NCI-H2107 (cell line): ENCODE measurements around the gene HIRA.

Experiments used
- DNase-seq: peaks from one replicate; lab custom pipeline; 2025; lab: John Stamatoyannopoulos, UW

HIRA gene

GRCh38 chr22:19357270-19358105 is 74.0 kb downstream of the HIRA start:
- DNase-seq, result no peak

DNA sequence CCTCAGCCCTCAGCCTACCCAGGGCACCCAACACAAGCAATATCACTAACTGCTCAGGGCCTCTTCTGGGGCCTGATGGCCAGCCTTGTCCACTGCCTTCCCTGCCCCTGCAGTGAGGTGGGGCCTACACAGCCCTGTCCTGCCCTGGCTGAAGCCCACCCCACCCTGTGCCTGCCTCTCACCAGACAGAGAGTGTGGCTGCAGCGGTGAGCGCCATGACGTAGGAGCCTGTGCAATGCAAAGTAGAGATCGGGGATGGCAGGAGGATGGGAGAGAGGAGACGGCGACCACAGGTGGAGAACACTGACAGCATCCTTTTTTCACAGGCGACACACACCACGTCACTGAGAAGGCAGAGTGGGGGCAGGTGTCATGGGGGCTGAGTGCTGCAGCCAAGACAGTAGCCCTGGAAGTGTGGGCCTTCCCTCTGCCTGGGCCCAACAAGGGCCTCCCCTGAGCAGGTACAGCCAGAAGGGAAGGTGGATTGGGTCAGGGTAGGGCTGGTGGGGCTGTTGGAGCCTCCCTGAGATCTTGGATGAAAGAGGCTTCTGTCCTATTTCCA is 74.7 kb downstream of the HIRA start:
- no peak for DNase-seq

- DNase-seq, result no peak
Observed at GRCh38 chr22:19355413-19356157, 75.9 kb downstream of the HIRA start.

GRCh38 chr22:19354201-19354600 is 77.3 kb downstream of the HIRA start:
- DNase-seq, result no peak

- DNase-seq, result no peak
Observed at GRCh38 chr22:19353363-19354131, 78.0 kb downstream of the HIRA start.

DNA sequence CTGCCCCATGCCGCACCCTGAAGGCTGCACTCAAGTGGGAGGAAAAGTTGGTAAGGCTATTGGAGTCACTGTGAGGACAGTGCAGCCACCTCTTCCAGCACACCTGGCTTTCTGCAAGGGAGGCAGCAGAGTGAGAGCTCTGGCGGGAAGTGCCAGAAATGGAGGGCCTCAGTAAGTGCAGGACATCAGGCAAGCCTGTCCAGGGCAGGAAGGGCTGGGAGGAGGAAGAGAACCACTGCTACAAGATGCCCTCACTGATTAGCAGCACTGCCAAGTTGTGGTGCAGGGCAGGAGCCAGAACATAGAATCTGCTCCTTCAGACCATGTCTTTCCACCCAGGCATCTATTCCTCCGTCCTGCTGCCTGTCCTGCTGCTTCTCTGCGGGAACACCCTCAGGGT is 78.8 kb downstream of the HIRA start:
- no peak for DNase-seq

GRCh38 chr22:19352217-19352616 is 79.3 kb downstream of the HIRA start:
- no peak for DNase-seq

DNA sequence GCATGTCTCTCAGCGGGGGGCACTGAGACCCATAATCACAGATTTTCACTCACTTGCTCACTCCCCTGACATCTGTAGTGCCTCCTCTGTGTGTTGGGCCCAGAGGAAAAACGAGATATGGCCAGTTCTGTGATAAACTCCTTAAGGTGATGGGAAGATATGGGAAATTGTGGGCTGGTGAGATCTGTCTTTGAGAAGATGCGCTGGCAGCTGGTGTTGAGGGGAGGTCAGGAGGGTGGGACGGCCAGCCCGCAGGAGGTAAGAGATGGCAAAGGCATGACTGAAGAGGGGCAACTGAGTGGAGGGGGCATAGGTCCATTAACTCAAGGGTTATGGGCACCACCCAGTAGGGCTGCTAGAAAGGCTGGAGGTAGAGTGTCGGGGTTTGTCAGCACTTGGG is 79.9 kb downstream of the HIRA start:
- DNase-seq, result no peak

DNA sequence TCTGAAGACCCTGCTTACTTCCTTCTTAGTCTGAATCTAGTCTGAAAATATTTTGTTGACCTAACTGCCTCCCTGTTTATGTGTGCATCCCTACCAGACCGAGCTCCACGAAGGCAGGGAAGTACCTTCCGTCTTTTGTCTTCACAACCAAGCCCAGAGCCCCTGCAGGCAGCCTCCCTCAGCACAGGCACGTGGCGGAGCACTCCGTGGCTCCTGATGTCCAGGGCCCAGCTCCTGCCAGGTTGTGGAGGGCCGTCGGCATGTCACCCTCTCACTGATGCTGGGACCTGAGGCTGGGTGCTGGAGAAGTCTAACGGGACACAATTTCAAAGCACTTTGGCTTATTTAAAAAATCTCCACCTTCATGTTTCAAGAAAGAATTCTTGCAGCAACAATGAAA is 80.6 kb downstream of the HIRA start:
- DNase-seq, result no peak

GRCh38 chr22:19350476-19350859 is 81.1 kb downstream of the HIRA start:
- no peak for DNase-seq

- DNase-seq, result no peak
Observed at GRCh38 chr22:19349778-19350475, 81.6 kb downstream of the HIRA start.

GRCh38 chr22:19346677-19347265 is 84.8 kb downstream of the HIRA start:
- no peak for DNase-seq

GRCh38 chr22:19344420-19344819 is 87.1 kb downstream of the HIRA start:
- no peak for DNase-seq

DNA sequence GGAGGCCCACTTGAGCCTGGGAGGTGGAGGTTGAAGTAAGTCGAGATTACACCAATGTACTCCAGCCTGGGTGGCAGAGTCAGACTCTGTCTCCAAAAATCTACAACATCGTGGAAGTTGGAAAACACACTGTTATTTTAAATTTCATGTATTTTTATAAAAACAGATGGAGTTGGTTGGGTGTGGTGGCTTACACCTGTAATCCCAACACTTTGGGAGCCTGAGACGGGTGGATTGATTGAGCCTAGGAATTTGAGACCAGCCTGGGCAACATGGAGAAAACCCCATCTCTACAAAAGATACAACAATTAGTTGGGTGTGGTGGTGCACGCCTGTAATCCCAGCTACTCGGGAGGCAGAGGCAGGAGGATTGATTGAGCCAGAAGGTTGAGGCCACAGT is 88.1 kb downstream of the HIRA start:
- no peak for DNase-seq

- no peak for DNase-seq
Observed at GRCh38 chr22:19341500-19341899, 90.0 kb downstream of the HIRA start.

- DNase-seq, result no peak
Observed at GRCh38 chr22:19337137-19337536, 94.4 kb downstream of the HIRA start.

- DNase-seq, result no peak
Observed at GRCh38 chr22:19336133-19337075, 95.1 kb downstream of the HIRA start.

GRCh38 chr22:19331975-19332374 is 99.6 kb downstream of the HIRA start:
- DNase-seq, result no peak

GRCh38 chr22:19331474-19331873 is 100.1 kb downstream of the HIRA start:
- no peak for DNase-seq

- no peak for DNase-seq
Observed at GRCh38 chr22:19330865-19331418, 100.6 kb downstream of the HIRA start.
